SK-MEL-5 (cell line): Measurements from ENCODE around the gene APBA2. TPM values are rescaled to one million over a fixed set of nuclear protein-coding genes. Genes with fewer than 3 reads are reported as not detected.
A peak's percentile ranks its signal among the peaks of the same experiment; 100 is the strongest.

Experiments used
- DNase-seq: peaks from one replicate; pipeline ENCODE4 v3.0.0-alpha.2; 2016; ENCODE audit warnings: low read depth, low spot score
- in situ Hi-C: cut with HindIII; loops from 2 replicates; pipeline ENCODE4 v1.10.0; 2016; ENCODE audit warnings: low sequenced_read_pairs, high pct_unique_total_duplicates, low pct_unique_long_range_greater_than_20kb
- total RNA-seq: library from RNA; depleted of rRNA; stranded (reverse); fragments of >200 nt; shearing (Covaris generic); gene quantifications from 2 replicates; pipeline ENCODE4 v1.2.3, GENCODE V29; 2014

The APBA2 gene
- total RNA-seq, 1 experiment from 2014 or later, result 24.6 TPM

- DNase-seq, result no peak
- in situ Hi-C loops, result no loop called here
Observed at GRCh38 chr15:29111705-29112281, 226.0 kb downstream of the APBA2 start.

GRCh38 chr15:29113336-29114220 is 227.8 kb downstream of the APBA2 start:
- no peak for DNase-seq
- in situ Hi-C loops, result no loop called here

GRCh38 chr15:29114221-29115092 is 228.7 kb downstream of the APBA2 start:
- DNase-seq, result no peak
- in situ Hi-C loops, result no loop called here

- in situ Hi-C loops, result no loop called here
- no peak for DNase-seq
Observed at GRCh38 chr15:29115093-29115991, 229.6 kb downstream of the APBA2 start.

GRCh38 chr15:29116970-29117700 is 231.4 kb downstream of the APBA2 start:
- DNase-seq, result no peak
- in situ Hi-C loops, result no loop called here

- no peak for DNase-seq
- in situ Hi-C loops, result no loop called here
Observed at GRCh38 chr15:29117778-29118177, 232.0 kb downstream of the APBA2 start.

- in situ Hi-C loops, result no loop called here
- DNase-seq, result no peak
Observed at GRCh38 chr15:29119847-29120246, 234.1 kb downstream of the APBA2 start.

- DNase-seq, result no peak
- in situ Hi-C loops, result no loop called here
Observed at GRCh38 chr15:29120593-29121368, 235.0 kb downstream of the APBA2 start.

- no peak for DNase-seq
- in situ Hi-C loops, result no loop called here
Observed at GRCh38 chr15:29121369-29121656, 235.5 kb downstream of the APBA2 start.

GRCh38 chr15:29121907-29122306 is 236.1 kb downstream of the APBA2 start:
- DNase-seq, result no peak
- in situ Hi-C loops, result no loop called here

GRCh38 chr15:29122506-29122905 is 236.7 kb downstream of the APBA2 start:
- in situ Hi-C loops, result no loop called here
- no peak for DNase-seq

GRCh38 chr15:29123171-29123570 is 237.4 kb downstream of the APBA2 start:
- no peak for DNase-seq
- in situ Hi-C loops, result no loop called here

- no peak for DNase-seq
- in situ Hi-C loops, result no loop called here
Observed at GRCh38 chr15:29123991-29124390, 238.2 kb downstream of the APBA2 start.

- in situ Hi-C loops, result no loop called here
- peak; percentile 32 for DNase-seq
Observed at GRCh38 chr15:29124581-29125381, 239.0 kb downstream of the APBA2 start.

- in situ Hi-C loops, result no loop called here
- no peak for DNase-seq
Observed at GRCh38 chr15:29125382-29126207, 239.8 kb downstream of the APBA2 start.
